Endothelial cell of umbilical vein (primary cell): ENCODE measurements around the gene FANCD2. TPM values are rescaled to one million over a fixed set of nuclear protein-coding genes. Genes with fewer than 3 reads are reported as not detected.
"Not testable (repeated sequence)": the region's sequence is repeated elsewhere in the genome, so short reads cannot be mapped to it uniquely, and the experiment has no call there.

Source experiments
- BruUV-seq: library from RNA; stranded (reverse); fragments of 400-500 nt; replicated peaks from 2 replicates; lab custom pipeline; 2021; lab: Mats Ljungman, UMichigan
- CTCF ChIA-PET: fragments of 300-600, 350-600 bp; sonication (Branson Sonifier 250); formaldehyde crosslinking; loops from one replicate; lab custom pipeline; 2021; ENCODE audit warnings: antibody characterized with exemption, inconsistent platforms; lab: Charles Lee
- POLR2A ChIA-PET: fragments of 300-600, 350-600 bp; sonication (Branson Sonifier 250); formaldehyde crosslinking; loops from one replicate; lab custom pipeline; 2021; ENCODE audit warnings: antibody characterized with exemption, inconsistent platforms; lab: Charles Lee
- DNase-seq: peaks from one replicate; pipeline ENCODE4 v3.0.0-alpha.2; 2011; ENCODE audit warnings: low read depth, low spot score
- FAIRE-seq: peaks from 2 replicates; lab custom pipeline; 2011; peaks lifted over from hg19 to GRCh38; lab: Jason Lieb, UNC
- H2AFZ ChIP-seq: 2 replicates; pipeline ENCODE4 v1.6.0; 2012; ENCODE audit warnings: low read depth, low read length, control low read depth, inconsistent platforms
- H3K27ac ChIP-seq: 2 replicates; pipeline ENCODE4 v1.5.1; 2011; ENCODE audit warnings: low read depth, mild to moderate bottlenecking, control low read depth, low read length, moderate library complexity; ENCODE audit not compliant: insufficient read depth
- H3K27me3 ChIP-seq, 2 experiments: 2 replicates each; pipeline versions ENCODE4 v1.6.0 to v1.6.1; 2011; ENCODE audit warnings: low read length in 2 of 2, mixed read lengths in 1 of 2; ENCODE audit not compliant: control insufficient read depth in 2 of 2, insufficient read depth in 2 of 2
- H3K36me3 ChIP-seq, 2 experiments: 2 replicates in 1 of 2; 3 replicates in 1 of 2; pipeline ENCODE4 v1.5.1; 2011; ENCODE audit warnings: low read length in 2 of 2, mild to moderate bottlenecking in 1 of 2, moderate library complexity in 1 of 2; ENCODE audit not compliant: control insufficient read depth in 2 of 2, insufficient read depth in 2 of 2; ENCODE audit errors: extremely low read depth in 1 of 2
- H3K4me1 ChIP-seq: 3 replicates; pipeline ENCODE4 v1.5.1; 2011; ENCODE audit warnings: mild to moderate bottlenecking, low read length; ENCODE audit not compliant: control insufficient read depth, insufficient read depth; ENCODE audit errors: extremely low read depth
- H3K4me2 ChIP-seq: 2 replicates; pipeline ENCODE4 v1.6.1; 2011; ENCODE audit warnings: low read length, control low read depth, mixed read lengths; ENCODE audit not compliant: insufficient read depth
- H3K4me3 ChIP-seq, 3 experiments: fragments of 200-600 bp in 1 of 3; sonication (generic), shearing (Covaris generic) in 1 of 3; replicated peaks in 1 of 3; 2 replicates each; pipeline ENCODE4 v1.5.1; 2011 to 2016; ENCODE audit warnings: control low read depth in 3 of 3, low read length in 3 of 3, mild to moderate bottlenecking in 2 of 3, inconsistent platforms in 1 of 3, low read depth in 1 of 3, moderate library complexity in 1 of 3; ENCODE audit not compliant: insufficient read depth in 1 of 3
- H3K79me2 ChIP-seq: 2 replicates; pipeline ENCODE4 v1.6.0; 2012; ENCODE audit warnings: low read length, inconsistent platforms; ENCODE audit not compliant: control insufficient read depth, insufficient read depth
- H3K9ac ChIP-seq: replicated peaks from 2 replicates; pipeline ENCODE3; 2011; ENCODE audit warnings: low read length, control low read depth; ENCODE audit not compliant: insufficient read depth; ENCODE audit errors: extremely low read depth
- H3K9me1 ChIP-seq: replicated peaks from 3 replicates; pipeline ENCODE4 v1.6.0; 2011; ENCODE audit warnings: mild to moderate bottlenecking, low read length; ENCODE audit not compliant: control insufficient read depth, insufficient read depth; ENCODE audit errors: extremely low read depth
- H3K9me3 ChIP-seq: replicated peaks from 2 replicates; pipeline ENCODE4 v1.5.1; 2012; ENCODE audit warnings: low read length, inconsistent platforms; ENCODE audit not compliant: control insufficient read depth, insufficient read depth
- H4K20me1 ChIP-seq: replicated peaks from 2 replicates; pipeline ENCODE3; 2011; ENCODE audit warnings: mild to moderate bottlenecking, low read length; ENCODE audit not compliant: control insufficient read depth, insufficient read depth; ENCODE audit errors: extremely low read depth
- EZH2 ChIP-seq: IDR thresholded peaks from 2 replicates; pipeline ENCODE4 v1.6.1; 2012; ENCODE audit warnings: borderline replicate concordance, low read depth, mild to moderate bottlenecking, moderate library complexity, low read length, inconsistent platforms; ENCODE audit not compliant: severe bottlenecking
- FOS ChIP-seq: IDR thresholded peaks from 2 replicates; pipeline ENCODE4 v1.6.1; 2011; ENCODE audit warnings: mild to moderate bottlenecking, low read length, moderate library complexity, borderline replicate concordance; ENCODE audit not compliant: insufficient read depth
- GATA2 ChIP-seq: IDR thresholded peaks from 2 replicates; pipeline ENCODE4 v1.7.0; 2011; ENCODE audit warnings: low read depth, mild to moderate bottlenecking, moderate library complexity, mixed read lengths, low read length; ENCODE audit not compliant: insufficient read length, insufficient read depth
- JUN ChIP-seq: IDR thresholded peaks from 2 replicates; pipeline ENCODE4 v1.6.1; 2011; ENCODE audit warnings: borderline replicate concordance, low read depth; ENCODE audit not compliant: insufficient read length, insufficient read depth
- MAX ChIP-seq: IDR thresholded peaks from 2 replicates; pipeline ENCODE4 v1.6.1; 2011; ENCODE audit not compliant: insufficient read depth, insufficient read length
- MYC ChIP-seq: IDR thresholded peaks from one replicate; pipeline ENCODE4 v1.6.1; 2011; ENCODE audit warnings: mild to moderate bottlenecking, low read depth, low read length
- POLR2A ChIP-seq: IDR thresholded peaks from 2 replicates; pipeline ENCODE4 v1.6.1; 2012; ENCODE audit warnings: low read depth, mild to moderate bottlenecking, control low read depth, low read length
- POLR2AphosphoS5 ChIP-seq: IDR thresholded peaks from 2 replicates; pipeline ENCODE4 v1.6.1; 2012; ENCODE audit warnings: low read depth, mild to moderate bottlenecking, control low read depth, low read length, moderate library complexity; ENCODE audit not compliant: insufficient read depth
- dilution Hi-C: fragments of 300-500 bp; cut with MboI; formaldehyde crosslinking; loops from one replicate; pipeline ENCODE4 v1.15.0; 2019; ENCODE audit warnings: low sequenced_read_pairs; ENCODE audit not compliant: extremely low pct_ligation_motif_present
- intact Hi-C: fragments of 100-400 bp; cut with micrococcal nuclease; formaldehyde crosslinking; loops from one replicate; pipeline ENCODE4 v1.10.0; 2022
- polyA plus RNA-seq, 4 experiments: library from polyadenylated mRNA; depleted of rRNA in 3 of 4; stranded (reverse) in 3 of 4; unstranded in 1 of 4; fragments of >200 nt; gene quantifications; 2 replicates each; pipeline versions ENCODE4 v1.2.1 to v1.2.3, GENCODE V29; 2011 to 2012; ENCODE audit warnings: missing spikeins in 1 of 4
- total RNA-seq: library from RNA; stranded (reverse); gene quantifications from 2 replicates; pipeline ENCODE4 v1.2.3, GENCODE V29; 2021
- TF ChIP-seq, protein P1 (sequence below), 2 donors: IDR thresholded peaks; 1 replicate in 1 of 2; 2 replicates in 1 of 2; pipeline ENCODE4 v1.5.1; 2011; ENCODE audit warnings: low read length in 2 of 2, mild to moderate bottlenecking in 2 of 2, moderate library complexity in 2 of 2, control low read depth in 1 of 2, inconsistent platforms in 1 of 2, low read depth in 1 of 2; ENCODE audit not compliant: insufficient read depth in 1 of 2; ENCODE audit errors: extremely low read depth in 1 of 2

FANCD2 gene
- total and polyA plus RNA-seq, 2 donors (not counting 3 experiments of a cell fraction or from before 2014, with no cell fraction given): 8.2 to 26.8 TPM

DNA sequence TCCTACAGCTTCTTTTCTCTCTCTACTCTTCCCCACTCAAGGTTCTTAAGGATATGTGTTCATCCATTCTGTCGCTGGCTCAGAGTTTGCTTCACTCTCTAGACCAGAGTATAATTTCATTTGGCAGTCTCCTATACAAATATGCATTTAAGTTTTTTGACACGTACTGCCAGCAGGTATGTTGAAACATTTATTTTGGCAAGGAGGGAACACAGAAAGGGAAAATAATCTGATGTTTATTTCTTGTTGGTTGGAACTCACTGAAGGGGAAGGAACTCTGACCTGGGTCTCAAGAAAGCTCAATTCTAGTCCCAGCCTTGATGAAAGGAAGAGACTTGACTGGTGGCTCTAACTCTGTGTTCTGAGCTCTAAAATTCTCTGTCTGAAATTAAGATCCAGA, 21.6 kb downstream of the FANCD2 start:
- no peak overlapping the region for H3K4me3 ChIP-seq
- CTCF ChIA-PET: interaction anchor here (1.5 to 1.9 kb wide), 5 partner anchors 10 to 216 kb away, joined by 3 to 7 read pairs (median 5); no protein-coding TSS in a partner anchor
- no peak overlapping the region for H3K27ac ChIP-seq
- no peak for DNase-seq
- no peaks in the 10 kb centered on the region for H3K79me2 ChIP-seq
- H3K4me1 ChIP-seq: no peaks in the 10 kb centered on the region
- H3K9me1 ChIP-seq: no peaks in the 10 kb centered on the region
- TF ChIP-seq MAX (no peak), FOS (no peak), POLR2AphosphoS5 (no peak), GATA2 (no peak), EZH2 (no peak), POLR2A (no peak), MYC (no peak), JUN (no peak)
- TF ChIP-seq, protein P1, sequence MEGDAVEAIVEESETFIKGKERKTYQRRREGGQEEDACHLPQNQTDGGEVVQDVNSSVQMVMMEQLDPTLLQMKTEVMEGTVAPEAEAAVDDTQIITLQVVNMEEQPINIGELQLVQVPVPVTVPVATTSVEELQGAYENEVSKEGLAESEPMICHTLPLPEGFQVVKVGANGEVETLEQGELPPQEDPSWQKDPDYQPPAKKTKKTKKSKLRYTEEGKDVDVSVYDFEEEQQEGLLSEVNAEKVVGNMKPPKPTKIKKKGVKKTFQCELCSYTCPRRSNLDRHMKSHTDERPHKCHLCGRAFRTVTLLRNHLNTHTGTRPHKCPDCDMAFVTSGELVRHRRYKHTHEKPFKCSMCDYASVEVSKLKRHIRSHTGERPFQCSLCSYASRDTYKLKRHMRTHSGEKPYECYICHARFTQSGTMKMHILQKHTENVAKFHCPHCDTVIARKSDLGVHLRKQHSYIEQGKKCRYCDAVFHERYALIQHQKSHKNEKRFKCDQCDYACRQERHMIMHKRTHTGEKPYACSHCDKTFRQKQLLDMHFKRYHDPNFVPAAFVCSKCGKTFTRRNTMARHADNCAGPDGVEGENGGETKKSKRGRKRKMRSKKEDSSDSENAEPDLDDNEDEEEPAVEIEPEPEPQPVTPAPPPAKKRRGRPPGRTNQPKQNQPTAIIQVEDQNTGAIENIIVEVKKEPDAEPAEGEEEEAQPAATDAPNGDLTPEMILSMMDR (IDR thresholded peaks at IDR 0.05; ENCODE audit: extremely low read depth in 1 of 2, insufficient read depth in 1 of 2, low read depth in 1 of 2, low read length in 2 of 2): no peak
- no peak overlapping the region for H3K4me2 ChIP-seq
- H3K27me3 ChIP-seq: no peaks in the 10 kb centered on the region
- H3K9me3 ChIP-seq: no peaks in the 10 kb centered on the region
- no peaks in the 10 kb centered on the region for H4K20me1 ChIP-seq
- no peak overlapping the region for H3K9ac ChIP-seq
- dilution Hi-C loops: no loop called here
- H2AFZ ChIP-seq: no peak overlapping the region
- POLR2A ChIA-PET: interaction anchor here (1.0 kb wide), 1 partner anchor 67 kb away, joined by 3 read pairs; no protein-coding TSS in a partner anchor
- peaks cover 0 to 4% of the 10 kb centered on the region in 2 experiments for H3K36me3 ChIP-seq
- FAIRE-seq: no peak
- no TSS peak for BruUV-seq
- intact Hi-C loops: no loop called here

DNA sequence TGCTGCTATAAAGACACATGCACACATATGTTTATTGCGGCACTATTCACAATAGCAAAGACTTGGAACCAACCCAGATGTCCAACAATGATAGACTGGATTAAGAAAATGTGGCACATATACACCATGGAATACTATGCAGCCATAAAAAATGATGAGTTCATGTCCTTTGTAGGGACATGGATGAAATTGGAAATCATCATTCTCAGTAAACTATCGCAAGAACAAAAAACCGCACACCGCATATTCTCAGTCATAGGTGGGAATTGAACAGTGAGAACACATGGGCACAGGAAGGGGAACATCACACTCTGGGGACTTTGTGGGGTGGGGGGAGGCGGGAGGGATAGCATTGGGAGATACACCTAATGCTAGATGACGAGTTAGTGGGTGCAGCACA, 26.8 kb downstream of the FANCD2 start:
- FAIRE-seq, H3K27ac ChIP-seq, H3K4me2 ChIP-seq, CTCF ChIA-PET, POLR2A ChIA-PET, H2AFZ ChIP-seq, H4K20me1 ChIP-seq, H3K27me3 ChIP-seq, H3K4me3 ChIP-seq, intact Hi-C loops, H3K79me2 ChIP-seq, H3K4me1 ChIP-seq, BruUV-seq, H3K9me3 ChIP-seq, H3K9me1 ChIP-seq, DNase-seq, H3K9ac ChIP-seq, dilution Hi-C loops, H3K36me3 ChIP-seq: not testable (repeated sequence)
